SK-N-SH treated with all-trans-retinoic acid at 6 μM for 48 hours (cell line): Measurements from ENCODE around the gene SMG1.

Experiments used
- ARNTL ChIP-seq: fragments of 450-650 bp; formaldehyde crosslinking; IDR thresholded peaks from 2 replicates; pipeline ENCODE4 v1.5.0; 2020; ENCODE audit warnings: low read depth, mild to moderate bottlenecking, moderate library complexity, borderline replicate concordance
- ZFP3 ChIP-seq: fragments of 250-450 bp; sonication (Bioruptor Pico); IDR thresholded peaks from 2 replicates; pipeline ENCODE4 v1.5.0; 2020; ENCODE audit warnings: mild to moderate bottlenecking, moderate library complexity
- TF ChIP-seq, protein P1 (sequence below): fragments of 250-450 bp; sonication (Bioruptor Pico); IDR thresholded peaks from 2 replicates; pipeline ENCODE4 v1.8.0; 2020; ENCODE audit warnings: mild to moderate bottlenecking, moderate library complexity, borderline replicate concordance
- TF ChIP-seq, protein P2 (sequence below): fragments of 250-450 bp; sonication (Bioruptor Pico); IDR thresholded peaks from 2 replicates; pipeline ENCODE4 v1.5.1; 2020; ENCODE audit warnings: low read depth, mild to moderate bottlenecking, moderate library complexity

GRCh38 chr16:18832006-18832405, 94.2 kb downstream of the SMG1 start:
- no peak for TF ChIP-seq ARNTL (CRISPR knock-in tag)
- no peak for TF ChIP-seq ZFP3 (CRISPR knock-in tag)
- TF ChIP-seq, protein P1, sequence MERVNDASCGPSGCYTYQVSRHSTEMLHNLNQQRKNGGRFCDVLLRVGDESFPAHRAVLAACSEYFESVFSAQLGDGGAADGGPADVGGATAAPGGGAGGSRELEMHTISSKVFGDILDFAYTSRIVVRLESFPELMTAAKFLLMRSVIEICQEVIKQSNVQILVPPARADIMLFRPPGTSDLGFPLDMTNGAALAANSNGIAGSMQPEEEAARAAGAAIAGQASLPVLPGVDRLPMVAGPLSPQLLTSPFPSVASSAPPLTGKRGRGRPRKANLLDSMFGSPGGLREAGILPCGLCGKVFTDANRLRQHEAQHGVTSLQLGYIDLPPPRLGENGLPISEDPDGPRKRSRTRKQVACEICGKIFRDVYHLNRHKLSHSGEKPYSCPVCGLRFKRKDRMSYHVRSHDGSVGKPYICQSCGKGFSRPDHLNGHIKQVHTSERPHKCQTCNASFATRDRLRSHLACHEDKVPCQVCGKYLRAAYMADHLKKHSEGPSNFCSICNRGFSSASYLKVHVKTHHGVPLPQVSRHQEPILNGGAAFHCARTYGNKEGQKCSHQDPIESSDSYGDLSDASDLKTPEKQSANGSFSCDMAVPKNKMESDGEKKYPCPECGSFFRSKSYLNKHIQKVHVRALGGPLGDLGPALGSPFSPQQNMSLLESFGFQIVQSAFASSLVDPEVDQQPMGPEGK (CRISPR knock-in tag): no peak
- TF ChIP-seq, protein P2, sequence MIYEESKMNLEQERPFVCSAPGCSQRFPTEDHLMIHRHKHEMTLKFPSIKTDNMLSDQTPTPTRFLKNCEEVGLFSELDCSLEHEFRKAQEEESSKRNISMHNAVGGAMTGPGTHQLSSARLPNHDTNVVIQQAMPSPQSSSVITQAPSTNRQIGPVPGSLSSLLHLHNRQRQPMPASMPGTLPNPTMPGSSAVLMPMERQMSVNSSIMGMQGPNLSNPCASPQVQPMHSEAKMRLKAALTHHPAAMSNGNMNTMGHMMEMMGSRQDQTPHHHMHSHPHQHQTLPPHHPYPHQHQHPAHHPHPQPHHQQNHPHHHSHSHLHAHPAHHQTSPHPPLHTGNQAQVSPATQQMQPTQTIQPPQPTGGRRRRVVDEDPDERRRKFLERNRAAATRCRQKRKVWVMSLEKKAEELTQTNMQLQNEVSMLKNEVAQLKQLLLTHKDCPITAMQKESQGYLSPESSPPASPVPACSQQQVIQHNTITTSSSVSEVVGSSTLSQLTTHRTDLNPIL (CRISPR knock-in tag): no peak
